ENCODE results near the gene MYL3. TPM values are rescaled to one million over a fixed set of nuclear protein-coding genes. Genes with fewer than 3 reads are reported as not detected.

The MYL3 gene
- polyA plus RNA-seq, 1 experiment = 1.0 TPM

DNA sequence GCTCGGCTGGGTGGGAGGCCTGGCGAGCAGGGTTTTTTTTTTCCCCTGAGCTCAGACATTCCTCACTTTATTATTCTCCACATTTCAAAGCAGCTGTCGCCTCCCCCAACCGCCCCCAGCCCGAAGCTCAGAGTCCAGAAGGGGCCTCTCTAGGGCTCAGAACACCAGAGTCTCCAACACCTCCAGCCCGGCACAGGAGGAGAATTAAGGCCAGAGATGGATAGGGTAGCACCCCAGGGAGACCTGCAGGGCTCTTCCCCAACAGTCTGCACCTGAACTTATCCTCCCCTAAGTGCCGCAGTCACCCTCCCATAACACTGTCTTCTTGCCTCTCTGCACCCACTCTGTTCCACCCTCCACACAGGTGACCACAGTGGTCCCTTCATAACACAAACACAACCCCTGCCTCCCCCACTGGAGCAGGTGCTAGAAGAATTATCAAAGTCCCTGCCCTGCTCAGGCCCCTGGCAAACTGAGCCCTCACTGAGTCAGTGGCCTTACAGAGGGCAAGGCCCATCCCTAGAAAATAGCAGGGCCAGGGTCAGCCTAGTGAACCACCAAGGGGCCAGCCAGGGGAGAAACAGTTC is 14.1 kb downstream of the MYL3 start:
- TF ChIP-seq, protein P1, sequence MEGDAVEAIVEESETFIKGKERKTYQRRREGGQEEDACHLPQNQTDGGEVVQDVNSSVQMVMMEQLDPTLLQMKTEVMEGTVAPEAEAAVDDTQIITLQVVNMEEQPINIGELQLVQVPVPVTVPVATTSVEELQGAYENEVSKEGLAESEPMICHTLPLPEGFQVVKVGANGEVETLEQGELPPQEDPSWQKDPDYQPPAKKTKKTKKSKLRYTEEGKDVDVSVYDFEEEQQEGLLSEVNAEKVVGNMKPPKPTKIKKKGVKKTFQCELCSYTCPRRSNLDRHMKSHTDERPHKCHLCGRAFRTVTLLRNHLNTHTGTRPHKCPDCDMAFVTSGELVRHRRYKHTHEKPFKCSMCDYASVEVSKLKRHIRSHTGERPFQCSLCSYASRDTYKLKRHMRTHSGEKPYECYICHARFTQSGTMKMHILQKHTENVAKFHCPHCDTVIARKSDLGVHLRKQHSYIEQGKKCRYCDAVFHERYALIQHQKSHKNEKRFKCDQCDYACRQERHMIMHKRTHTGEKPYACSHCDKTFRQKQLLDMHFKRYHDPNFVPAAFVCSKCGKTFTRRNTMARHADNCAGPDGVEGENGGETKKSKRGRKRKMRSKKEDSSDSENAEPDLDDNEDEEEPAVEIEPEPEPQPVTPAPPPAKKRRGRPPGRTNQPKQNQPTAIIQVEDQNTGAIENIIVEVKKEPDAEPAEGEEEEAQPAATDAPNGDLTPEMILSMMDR (IDR thresholded peaks at IDR 0.05; ENCODE audit: insufficient read depth, low read depth, low read length) = no peak
- no peaks in the 10 kb centered on the region for H3K36me3 ChIP-seq (ENCODE audit: control insufficient read depth, insufficient read depth, low read length)
- no peak overlapping the region for H3K4me3 ChIP-seq (ENCODE audit: low read depth, low read length)
- H3K27me3 ChIP-seq (ENCODE audit: control insufficient read depth, insufficient read depth, low read length) = peaks cover 2% of the 10 kb centered on the region; the same call in 1 of the 2 replicates
- DNase-seq (ENCODE audit: low read depth) = no peak
- ChIA-PET CTCF (interaction anchor here (0.6 to 4.8 kb wide), 12 partner anchors 10 to 148 kb away, joined by 3 to 21 read pairs (median 4); partner anchors contain the start of genes MYL3 and TMIE), POLR2A (no interaction called here)

GRCh38 chr3:46848271-46849044 is 14.8 kb downstream of the MYL3 start:
- ChIA-PET CTCF (interaction anchor here (0.6 to 4.8 kb wide), 10 partner anchors 11 to 148 kb away, joined by 3 to 21 read pairs (median 6); partner anchors contain the start of genes MYL3 and TMIE), POLR2A (no interaction called here)
- H3K4me3 ChIP-seq (ENCODE audit: low read depth, low read length) = no peak overlapping the region
- TF ChIP-seq, protein P1 (IDR thresholded peaks at IDR 0.05; ENCODE audit: insufficient read depth, low read depth, low read length) = peak; percentile 61
- H3K36me3 ChIP-seq (ENCODE audit: control insufficient read depth, insufficient read depth, low read length) = no peaks in the 10 kb centered on the region
- DNase-seq (ENCODE audit: low read depth) = peak; percentile 27
- H3K27me3 ChIP-seq (ENCODE audit: control insufficient read depth, insufficient read depth, low read length) = peaks cover 2% of the 10 kb centered on the region; the same call in 1 of the 2 replicates

DNA sequence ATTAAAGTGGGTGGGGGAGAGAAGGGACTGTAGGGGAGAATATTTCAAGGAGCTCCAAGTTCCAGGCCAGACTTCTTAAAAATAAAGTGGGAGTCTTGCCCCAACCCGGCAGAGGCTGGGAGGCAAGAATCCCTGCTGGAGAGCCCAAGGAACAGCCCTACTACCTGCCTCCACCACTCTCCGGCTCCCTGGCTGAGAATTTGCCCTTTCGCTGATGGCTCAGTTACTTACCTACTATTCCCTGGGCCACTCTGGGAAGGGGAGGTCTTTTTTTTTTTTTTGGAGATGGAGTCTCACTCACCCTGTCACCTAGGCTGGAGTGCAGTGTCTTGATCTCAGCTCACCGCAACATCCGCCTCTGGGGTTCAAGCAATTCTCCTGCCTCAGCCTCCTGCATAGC is 15.5 kb downstream of the MYL3 start:
- H3K4me3 ChIP-seq (ENCODE audit: low read depth, low read length) = no peak overlapping the region
- DNase-seq (ENCODE audit: low read depth) = no peak
- CTCF ChIA-PET = interaction anchor here (0.9 to 4.8 kb wide), 6 partner anchors 12 to 142 kb away, joined by 3 to 21 read pairs (median 12); partner anchors contain the start of gene MYL3

DNA sequence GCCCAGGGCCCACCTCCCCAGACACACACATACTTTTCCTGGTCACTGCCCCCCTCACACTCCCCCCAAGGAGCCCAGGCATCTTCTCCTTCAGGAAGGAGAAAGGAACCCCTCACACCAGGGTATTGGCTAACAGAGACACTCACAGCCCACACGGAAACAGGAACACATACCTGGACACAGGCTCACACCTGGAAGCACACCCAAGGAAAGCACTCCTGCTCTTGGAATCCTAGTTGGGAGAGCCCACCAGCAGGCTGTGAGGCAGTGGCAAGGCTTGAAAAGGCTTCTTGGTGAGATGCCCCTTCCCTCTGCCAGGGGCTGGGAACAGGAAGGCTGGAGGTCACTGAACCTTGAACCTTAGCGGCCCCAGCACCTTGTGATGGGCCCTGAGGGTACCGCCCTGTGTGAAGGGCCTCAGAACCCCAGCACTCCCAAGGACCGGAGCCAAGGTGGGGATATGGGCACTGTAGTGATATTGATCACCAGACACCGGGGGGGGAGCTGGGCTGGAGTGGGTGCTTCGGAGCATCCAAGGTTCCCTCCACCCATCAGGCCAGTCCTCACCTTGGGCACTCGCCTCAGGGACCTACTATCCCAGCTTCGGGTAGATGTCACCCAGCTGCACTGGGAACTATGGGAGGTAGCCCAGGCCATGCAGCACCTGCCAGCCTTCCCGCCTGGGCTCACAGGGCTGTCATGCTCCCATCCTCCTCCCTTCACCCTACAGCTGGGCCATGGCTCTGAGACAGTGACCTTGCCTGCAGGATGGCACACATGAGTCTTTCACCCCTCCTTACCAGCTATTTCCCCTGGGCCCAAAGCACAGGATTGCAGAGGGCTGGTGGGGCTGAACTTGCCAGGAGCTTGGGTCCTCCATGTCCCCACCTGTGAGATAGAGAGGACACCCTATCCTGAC is 16.4 kb downstream of the MYL3 start:
- ChIA-PET POLR2A (interaction anchor here (0.7 kb wide), 1 partner anchor 330 kb away, joined by 7 read pairs; no protein-coding TSS in a partner anchor), CTCF (interaction anchor here (1.2 to 4.8 kb wide), 12 partner anchors 12 to 141 kb away, joined by 3 to 21 read pairs (median 8); partner anchors contain the start of gene MYL3)
- Histone ChIP-seq H3K36me3 (ENCODE audit: control insufficient read depth, insufficient read depth, low read length) (no peaks in the 10 kb centered on the region), H3K27me3 (ENCODE audit: control insufficient read depth, insufficient read depth, low read length) (peaks cover 2% of the 10 kb centered on the region; the same call in 1 of the 2 replicates), H3K4me3 (ENCODE audit: low read depth, low read length) (peak overlapping the region; percentile 41)
- TF ChIP-seq, protein P1 (IDR thresholded peaks at IDR 0.05; ENCODE audit: insufficient read depth, low read depth, low read length) = no peak
- no peak for DNase-seq (ENCODE audit: low read depth)

More for the DNA sequence above, 15.5 kb downstream of the MYL3 start:
- H3K36me3 ChIP-seq (ENCODE audit: control insufficient read depth, insufficient read depth, low read length) = no peaks in the 10 kb centered on the region
- TF ChIP-seq, protein P1 (IDR thresholded peaks at IDR 0.05; ENCODE audit: insufficient read depth, low read depth, low read length) = no peak
- POLR2A ChIA-PET = no interaction called here
- peaks cover 2% of the 10 kb centered on the region; the same call in 1 of the 2 replicates for H3K27me3 ChIP-seq (ENCODE audit: control insufficient read depth, insufficient read depth, low read length)

Measured in BJ (cell line).